Retina (tissue), 1 donor: ENCODE data around the gene CTSF.

Experiments
- DNase-seq: peaks from one replicate; pipeline ENCODE4 v3.0.0-alpha.2; 2016

The CTSF gene

GRCh38 chr11:66529655-66530054 is 38.8 kb downstream of the CTSF start:
- DNase-seq: no peak

DNA sequence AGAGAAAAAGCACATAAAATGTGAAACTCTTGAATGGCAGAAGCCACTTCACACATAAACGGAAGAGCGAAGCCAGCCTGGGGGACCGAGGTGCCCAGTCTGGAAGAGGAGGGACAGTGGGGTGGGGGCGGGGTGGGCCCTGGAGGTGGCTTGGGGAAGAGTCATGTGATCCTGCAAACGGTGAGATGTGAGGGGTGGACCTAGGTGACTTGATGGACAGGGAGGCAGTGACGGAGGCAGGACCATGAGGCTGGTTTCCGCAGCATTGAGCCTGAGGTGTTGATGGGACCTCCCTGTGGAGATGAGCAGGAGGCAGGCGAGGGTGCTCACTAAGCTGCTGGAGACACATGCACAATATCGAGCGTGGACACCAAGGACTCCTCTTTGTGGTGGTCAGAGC is 39.3 kb downstream of the CTSF start:
- no peak for DNase-seq

DNA sequence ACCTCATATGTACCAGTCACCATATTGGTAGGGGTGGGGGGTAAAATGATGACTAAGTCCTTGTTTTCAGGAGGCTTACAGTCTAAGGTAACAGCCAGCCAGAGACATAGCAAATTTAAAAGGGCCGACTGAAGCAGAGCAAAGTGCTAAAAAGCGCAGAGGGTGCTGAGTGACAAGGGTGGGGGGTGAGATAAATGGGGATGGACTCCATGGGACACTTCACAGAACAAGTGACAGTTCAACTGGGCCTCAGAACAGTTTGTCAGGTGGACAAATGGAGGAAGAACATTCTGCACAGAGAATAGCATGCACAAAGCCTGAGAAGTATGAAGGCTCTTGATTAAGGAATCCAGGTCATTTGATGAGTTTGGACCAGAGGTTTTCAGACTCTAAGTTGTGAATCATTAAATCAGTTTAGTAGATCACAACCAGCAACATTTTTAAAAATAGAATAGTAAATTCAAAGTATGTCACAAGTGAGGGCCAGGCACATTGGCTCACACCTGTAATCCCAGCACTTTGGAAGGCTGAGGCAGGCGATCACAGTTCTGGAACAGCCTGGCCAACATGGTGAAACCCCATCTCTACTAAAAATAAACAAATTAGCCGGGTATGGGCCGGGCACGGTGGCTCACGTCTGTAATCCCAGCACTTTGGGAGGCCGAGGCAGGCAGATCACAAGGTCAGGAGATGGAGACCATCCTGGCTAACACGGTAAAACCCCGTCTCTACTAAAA is 43.9 kb downstream of the CTSF start:
- DNase-seq: no peak

DNA sequence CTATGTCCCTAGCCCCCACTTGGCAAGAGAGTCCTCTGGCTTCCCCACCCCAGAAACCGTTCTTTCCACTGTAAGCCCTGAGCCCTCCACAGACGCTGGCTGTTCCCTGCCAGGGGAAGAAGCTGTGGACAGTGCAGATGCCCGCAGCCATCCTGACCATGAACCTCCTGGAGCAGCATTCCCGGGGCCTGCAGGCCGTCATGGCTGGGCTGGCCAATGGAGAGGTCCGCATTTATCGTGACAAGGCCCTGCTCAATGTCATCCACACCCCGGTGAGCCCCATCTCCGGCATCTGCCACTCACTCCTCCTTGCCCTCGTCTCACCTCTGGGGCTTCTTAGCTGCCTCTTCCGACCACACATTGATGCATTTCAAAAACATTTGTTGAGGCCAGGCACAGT is 44.8 kb downstream of the CTSF start:
- no peak for DNase-seq
